Astrocyte of the cerebellum (primary cell): Measurements from ENCODE around the gene MRPL28.
"Not testable (repeated sequence)": the region's sequence is repeated elsewhere in the genome, so short reads cannot be mapped to it uniquely, and the experiment has no call there.

Source experiments
- DNase-seq: peaks from one replicate; pipeline ENCODE4 v3.0.0-alpha.2; 2011; ENCODE audit warnings: low read depth
- H3K4me3 ChIP-seq: 2 replicates; pipeline ENCODE4 v1.5.1; 2011; ENCODE audit warnings: mild to moderate bottlenecking, low read depth, low read length, moderate library complexity
- CTCF ChIP-seq: IDR thresholded peaks from 2 replicates; pipeline ENCODE4 v1.5.1; 2012; ENCODE audit warnings: low read length, low read depth, moderate library complexity, mild to moderate bottlenecking; ENCODE audit errors: missing control alignments
- in situ Hi-C: cut with HindIII; loops from 2 replicates; pipeline ENCODE4 v1.10.0; 2017; ENCODE audit warnings: low sequenced_read_pairs

MRPL28 gene

GRCh38 chr16:339680-340079 is 30.7 kb downstream of the MRPL28 start:
- TF ChIP-seq CTCF, result no peak
- in situ Hi-C loops, result no loop called here
- DNase-seq, result no peak
- no peak overlapping the region for H3K4me3 ChIP-seq

GRCh38 chr16:337975-338575 is 32.3 kb downstream of the MRPL28 start:
- no peak for DNase-seq
- in situ Hi-C loops, result no loop called here
- no peak overlapping the region for H3K4me3 ChIP-seq
- TF ChIP-seq CTCF, result no peak

GRCh38 chr16:337437-337836 is 32.9 kb downstream of the MRPL28 start:
- no peak for DNase-seq
- H3K4me3 ChIP-seq, result no peak overlapping the region
- in situ Hi-C loops, result no loop called here
- no peak for TF ChIP-seq CTCF

GRCh38 chr16:336269-336668 is 34.1 kb downstream of the MRPL28 start:
- H3K4me3 ChIP-seq, result no peak overlapping the region
- in situ Hi-C loops, result no loop called here
- TF ChIP-seq CTCF, result no peak
- no peak for DNase-seq

- H3K4me3 ChIP-seq, in situ Hi-C loops, DNase-seq: not testable (repeated sequence)
Observed at GRCh38 chr16:334861-335632, 35.3 kb downstream of the MRPL28 start.

GRCh38 chr16:334164-334832 is 36.0 kb downstream of the MRPL28 start:
- in situ Hi-C loops, DNase-seq, H3K4me3 ChIP-seq: not testable (repeated sequence)

- in situ Hi-C loops, result no loop called here
- H3K4me3 ChIP-seq, result no peak overlapping the region
- TF ChIP-seq CTCF, result no peak
- no peak for DNase-seq
Observed at GRCh38 chr16:333406-334094, 36.8 kb downstream of the MRPL28 start.

GRCh38 chr16:331181-331814 is 39.0 kb downstream of the MRPL28 start:
- H3K4me3 ChIP-seq, DNase-seq, in situ Hi-C loops: not testable (repeated sequence)
